Activated B cell treated with CpG ODN at 0.5 μM for 24 hours (primary cell): Measurements from ENCODE around the gene TRAF6. TPM values are rescaled to one million over a fixed set of nuclear protein-coding genes. Genes with fewer than 3 reads are reported as not detected.

Experiments
- ATAC-seq: fragments of 200-7000 bp; cut with Tn5 transposase; one replicate; pipeline ENCODE4 v1.10.0; 2021; ENCODE audit warnings: low read depth, mild to moderate bottlenecking, moderate library complexity
- CTCF ChIA-PET: fragments of 350-600 bp; sonication (Branson Sonifier 250); formaldehyde crosslinking; loops from one replicate; lab custom pipeline; 2021; ENCODE audit warnings: antibody characterized with exemption; lab: Charles Lee
- POLR2A ChIA-PET: fragments of 350-600 bp; sonication (Branson Sonifier 250); formaldehyde crosslinking; loops from one replicate; lab custom pipeline; 2021; ENCODE audit warnings: antibody characterized with exemption; lab: Charles Lee
- DNase-seq: peaks from one replicate; pipeline ENCODE4 v3.0.0; 2022
- H3K27ac Mint-ChIP-seq: one replicate; pipeline ENCODE4 v1.8.0; 2020; ENCODE audit warnings: mixed read lengths
- H3K27me3 Mint-ChIP-seq: one replicate; pipeline ENCODE4 v1.8.0; 2021; ENCODE audit warnings: mixed read lengths
- H3K36me3 Mint-ChIP-seq: one replicate; pipeline ENCODE4 v1.8.0; 2021; ENCODE audit warnings: low read depth, mixed read lengths
- H3K4me1 Mint-ChIP-seq: one replicate; pipeline ENCODE4 v1.8.0; 2021; ENCODE audit warnings: mixed read lengths
- H3K4me3 Mint-ChIP-seq: one replicate; pipeline ENCODE4 v1.8.0; 2020; ENCODE audit warnings: mild to moderate bottlenecking, mixed read lengths
- H3K9me3 Mint-ChIP-seq: one replicate; pipeline ENCODE4 v1.8.0; 2020; ENCODE audit warnings: mixed read lengths
- CTCF ChIP-seq: fragments of 200-600 bp; IDR thresholded peaks from one replicate; pipeline ENCODE4 v1.8.0; 2022; ENCODE audit warnings: antibody characterized with exemption, mild to moderate bottlenecking
- intact Hi-C: fragments of 100-400 bp; cut with micrococcal nuclease; formaldehyde crosslinking; loops from one replicate; pipeline ENCODE4 v1.15.1; 2024
- total RNA-seq: library from RNA; stranded (reverse); gene quantifications from 2 replicates; pipeline ENCODE4 v1.2.3, GENCODE V29; 2022

The TRAF6 gene
- total RNA-seq, 1 donor from 2014 or later = 19.3 TPM

- ATAC-seq = no peak
- DNase-seq = no peak
- H3K27ac Mint-ChIP-seq = no peak overlapping the region
- no peak overlapping the region for H3K4me3 Mint-ChIP-seq
- H3K9me3 Mint-ChIP-seq = no peaks in the 10 kb centered on the region
- intact Hi-C loops = loop anchor here (5.0 kb wide), 2 partner anchors 98 to 653 kb away; no protein-coding TSS in a partner anchor
- POLR2A ChIA-PET = no interaction called here
- TF ChIP-seq CTCF = no peak
- no peaks in the 10 kb centered on the region for H3K4me1 Mint-ChIP-seq
- no peaks in the 10 kb centered on the region for H3K27me3 Mint-ChIP-seq
- CTCF ChIA-PET = interaction anchor here (1.7 kb wide), 1 partner anchor 183 kb away, joined by 5 read pairs; no protein-coding TSS in a partner anchor
- no peaks in the 10 kb centered on the region for H3K36me3 Mint-ChIP-seq
Observed at GRCh38 chr11:36475192-36475591, 34.9 kb downstream of the TRAF6 start.

DNA sequence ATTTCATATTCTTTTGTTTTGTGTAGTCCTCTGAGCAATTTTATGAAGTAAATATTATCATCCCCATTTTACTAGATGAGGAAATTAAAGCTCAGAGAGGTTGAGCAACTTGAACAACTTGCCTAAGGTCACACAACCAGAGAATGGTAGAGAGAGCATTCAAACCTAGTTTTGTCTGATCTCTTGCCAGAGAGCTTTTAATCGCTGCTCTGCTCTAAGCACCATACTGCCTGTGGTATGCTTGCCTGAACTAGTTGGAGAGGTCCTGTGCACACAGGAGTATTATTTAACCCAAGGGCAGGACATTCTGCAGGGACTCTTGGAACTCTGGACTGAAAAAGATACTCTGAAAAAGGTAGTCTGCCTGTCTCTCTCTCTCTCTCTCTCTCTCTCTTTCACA, 38.5 kb downstream of the TRAF6 start:
- ATAC-seq (no peak), DNase-seq (no peak)
- Mint-ChIP-seq H3K9me3 (no peaks in the 10 kb centered on the region), H3K4me1 (no peaks in the 10 kb centered on the region), H3K4me3 (no peak overlapping the region), H3K36me3 (no peaks in the 10 kb centered on the region), H3K27ac (no peak overlapping the region), H3K27me3 (no peaks in the 10 kb centered on the region)
- ChIA-PET POLR2A (no interaction called here), CTCF (interaction anchor here (1.0 kb wide), 1 partner anchor 21 kb away, joined by 3 read pairs; no protein-coding TSS in a partner anchor)
- intact Hi-C loops = no loop called here
- no peak for TF ChIP-seq CTCF

- Mint-ChIP-seq H3K27me3 (no peaks in the 10 kb centered on the region), H3K36me3 (no peaks in the 10 kb centered on the region), H3K9me3 (no peaks in the 10 kb centered on the region), H3K4me1 (no peaks in the 10 kb centered on the region), H3K4me3 (no peak overlapping the region), H3K27ac (no peak overlapping the region)
- ATAC-seq (no peak), DNase-seq (no peak)
- ChIA-PET POLR2A (no interaction called here), CTCF (no interaction called here)
- intact Hi-C loops = no loop called here
- no peak for TF ChIP-seq CTCF
Observed at GRCh38 chr11:36469881-36470802, 39.9 kb downstream of the TRAF6 start.

- H3K9me3 Mint-ChIP-seq = no peaks in the 10 kb centered on the region
- POLR2A ChIA-PET = no interaction called here
Observed at GRCh38 chr11:36469063-36469462, 41.0 kb downstream of the TRAF6 start.

More at GRCh38 chr11:36469063-36469462, 41.0 kb downstream of the TRAF6 start:
- H3K27ac Mint-ChIP-seq = no peak overlapping the region
- H3K27me3 Mint-ChIP-seq = no peaks in the 10 kb centered on the region
- H3K4me3 Mint-ChIP-seq = no peak overlapping the region
- no peak for TF ChIP-seq CTCF
- CTCF ChIA-PET = interaction anchor here (1.2 kb wide), 1 partner anchor 10 kb away, joined by 5 read pairs; no protein-coding TSS in a partner anchor
- ATAC-seq (no peak), DNase-seq (no peak)
- no peaks in the 10 kb centered on the region for H3K4me1 Mint-ChIP-seq
- intact Hi-C loops = no loop called here
- no peaks in the 10 kb centered on the region for H3K36me3 Mint-ChIP-seq
